Measurements from ENCODE around the gene CACNA1C. TPM values are rescaled to one million over a fixed set of nuclear protein-coding genes. Genes with fewer than 3 reads are reported as not detected.

CACNA1C gene
- total RNA-seq, 4 donors from 2014 or later = 2.9 to 5.3 (median 4.3) TPM

DNA sequence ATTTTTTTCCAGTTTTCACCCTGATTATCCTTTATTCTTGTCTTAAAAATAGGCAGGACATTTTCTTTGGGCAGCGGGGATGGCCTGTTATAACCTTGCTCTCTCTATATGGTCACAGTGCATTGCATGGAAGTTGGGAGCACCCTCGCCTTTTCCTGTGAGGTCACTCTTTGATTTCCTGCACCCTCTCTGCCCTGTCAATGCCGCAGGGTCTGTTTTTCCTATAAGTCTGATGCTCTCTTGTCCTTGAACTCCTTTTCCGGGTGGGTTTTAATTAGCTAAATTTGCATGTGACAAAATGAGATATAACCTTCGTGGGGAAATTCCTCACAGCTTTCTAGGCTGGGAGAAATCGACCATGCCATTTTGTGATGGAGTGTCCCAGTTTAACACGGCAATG lies 194.3 kb downstream of the CACNA1C start:
- TF ChIP-seq, protein P1, sequence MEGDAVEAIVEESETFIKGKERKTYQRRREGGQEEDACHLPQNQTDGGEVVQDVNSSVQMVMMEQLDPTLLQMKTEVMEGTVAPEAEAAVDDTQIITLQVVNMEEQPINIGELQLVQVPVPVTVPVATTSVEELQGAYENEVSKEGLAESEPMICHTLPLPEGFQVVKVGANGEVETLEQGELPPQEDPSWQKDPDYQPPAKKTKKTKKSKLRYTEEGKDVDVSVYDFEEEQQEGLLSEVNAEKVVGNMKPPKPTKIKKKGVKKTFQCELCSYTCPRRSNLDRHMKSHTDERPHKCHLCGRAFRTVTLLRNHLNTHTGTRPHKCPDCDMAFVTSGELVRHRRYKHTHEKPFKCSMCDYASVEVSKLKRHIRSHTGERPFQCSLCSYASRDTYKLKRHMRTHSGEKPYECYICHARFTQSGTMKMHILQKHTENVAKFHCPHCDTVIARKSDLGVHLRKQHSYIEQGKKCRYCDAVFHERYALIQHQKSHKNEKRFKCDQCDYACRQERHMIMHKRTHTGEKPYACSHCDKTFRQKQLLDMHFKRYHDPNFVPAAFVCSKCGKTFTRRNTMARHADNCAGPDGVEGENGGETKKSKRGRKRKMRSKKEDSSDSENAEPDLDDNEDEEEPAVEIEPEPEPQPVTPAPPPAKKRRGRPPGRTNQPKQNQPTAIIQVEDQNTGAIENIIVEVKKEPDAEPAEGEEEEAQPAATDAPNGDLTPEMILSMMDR (IDR thresholded peaks at IDR 0.05; ENCODE audit: low read depth) = no peak

DNA sequence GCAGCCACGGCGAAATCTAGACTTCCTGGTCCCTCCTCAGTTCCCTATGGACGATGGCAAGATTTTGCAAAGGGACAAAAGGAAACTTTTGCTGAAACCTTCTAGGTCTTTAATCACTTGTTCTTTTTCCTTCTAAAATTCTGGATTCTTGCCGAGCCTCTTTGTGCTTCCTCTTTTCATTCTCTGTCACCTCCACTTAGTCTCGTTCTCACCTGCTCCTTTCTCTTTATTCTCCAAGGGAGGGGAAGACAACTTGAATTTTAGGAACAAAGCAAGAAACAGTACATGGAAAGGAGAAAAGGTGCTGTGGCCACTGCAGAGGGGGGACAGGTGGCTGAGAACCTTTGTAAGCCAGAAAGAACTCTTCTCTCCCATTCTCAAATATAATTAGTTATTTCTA lies 194.8 kb downstream of the CACNA1C start:
- TF ChIP-seq, protein P1 (IDR thresholded peaks at IDR 0.05; ENCODE audit: low read depth) = no peak

DNA sequence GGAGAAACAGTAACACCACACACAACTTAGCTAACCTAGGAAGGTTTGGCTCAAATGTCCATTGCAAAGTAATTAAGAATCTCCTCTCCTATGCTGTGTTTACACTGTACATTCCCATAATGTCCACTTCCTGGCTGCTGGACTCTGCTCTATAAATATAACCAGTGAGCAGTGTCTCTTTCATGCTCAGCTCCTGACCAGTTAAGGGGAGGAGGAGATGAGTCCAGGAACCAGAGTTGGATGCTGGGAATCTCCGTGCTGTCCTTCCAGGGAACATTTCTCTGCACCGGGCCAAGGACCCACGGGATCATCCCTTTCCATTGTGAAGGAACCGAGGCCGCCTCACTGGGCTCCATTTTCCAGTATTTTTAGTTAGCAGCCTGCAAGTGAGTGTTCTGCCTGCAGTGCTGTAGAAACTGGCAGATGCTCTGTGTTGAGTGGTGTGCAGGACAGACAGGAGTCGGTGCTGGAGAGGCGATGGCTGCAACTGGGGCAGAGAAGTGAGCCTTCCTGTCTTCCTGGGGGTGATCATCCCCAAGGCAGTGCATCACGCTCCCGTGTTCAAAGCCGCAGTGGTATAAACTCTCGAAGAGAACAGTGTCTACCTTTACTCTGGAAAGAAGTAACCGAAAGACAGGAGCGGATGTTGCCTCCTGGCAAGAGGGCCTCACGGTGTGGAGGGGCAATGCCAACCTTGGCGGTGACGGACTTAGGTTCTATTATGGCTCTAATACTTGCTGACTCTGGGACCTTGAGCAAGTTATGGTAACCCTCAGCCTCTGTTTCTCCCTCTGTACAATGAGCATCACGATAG lies 195.5 kb downstream of the CACNA1C start:
- TF ChIP-seq, protein P1 (IDR thresholded peaks at IDR 0.05; ENCODE audit: low read depth) = no peak

DNA sequence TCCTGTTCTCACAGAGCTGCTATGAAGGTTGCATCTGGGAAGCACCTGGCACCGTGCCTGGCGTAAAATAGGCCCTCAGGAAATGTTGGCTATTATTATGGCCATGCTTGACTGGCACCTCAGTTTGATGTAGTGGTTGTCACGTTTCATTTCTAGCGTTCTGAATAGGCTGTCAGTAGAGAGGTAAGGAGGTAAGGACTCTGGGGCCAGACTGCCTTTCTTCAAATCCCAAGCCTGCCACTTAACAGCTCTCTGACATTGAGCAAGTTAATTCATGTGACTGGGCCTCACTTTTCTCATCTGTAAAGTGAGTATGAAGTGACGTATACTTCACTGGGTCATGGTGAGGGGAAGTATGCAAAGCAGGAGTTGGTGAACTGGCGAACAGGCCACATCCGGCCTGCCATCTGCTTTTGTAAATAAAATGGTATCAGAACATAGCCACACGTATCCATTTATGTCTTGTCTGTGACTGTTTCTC lies 196.2 kb downstream of the CACNA1C start:
- TF ChIP-seq, protein P1 (IDR thresholded peaks at IDR 0.05; ENCODE audit: low read depth) = no peak

DNA sequence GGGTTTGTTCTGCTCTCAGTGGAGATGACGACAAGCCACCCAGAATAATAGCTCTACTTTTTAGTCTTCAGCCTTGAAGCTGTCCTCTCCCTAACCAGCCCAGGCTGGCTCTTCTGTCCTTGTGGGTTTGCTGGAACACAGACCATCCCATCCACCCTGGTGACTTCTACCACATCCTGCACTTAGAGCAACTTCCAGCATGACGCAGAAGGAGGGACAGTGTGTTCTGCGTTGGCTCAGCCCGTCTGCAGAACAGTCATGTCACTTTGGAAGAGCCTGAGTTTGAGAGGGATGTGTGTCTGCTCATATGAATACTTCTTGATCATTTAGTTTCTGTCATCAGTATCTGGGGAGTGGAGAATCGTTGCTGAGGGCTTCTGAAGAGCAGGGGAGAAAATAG lies 198.0 kb downstream of the CACNA1C start:
- TF ChIP-seq, protein P1 (IDR thresholded peaks at IDR 0.05; ENCODE audit: low read depth) = no peak

DNA sequence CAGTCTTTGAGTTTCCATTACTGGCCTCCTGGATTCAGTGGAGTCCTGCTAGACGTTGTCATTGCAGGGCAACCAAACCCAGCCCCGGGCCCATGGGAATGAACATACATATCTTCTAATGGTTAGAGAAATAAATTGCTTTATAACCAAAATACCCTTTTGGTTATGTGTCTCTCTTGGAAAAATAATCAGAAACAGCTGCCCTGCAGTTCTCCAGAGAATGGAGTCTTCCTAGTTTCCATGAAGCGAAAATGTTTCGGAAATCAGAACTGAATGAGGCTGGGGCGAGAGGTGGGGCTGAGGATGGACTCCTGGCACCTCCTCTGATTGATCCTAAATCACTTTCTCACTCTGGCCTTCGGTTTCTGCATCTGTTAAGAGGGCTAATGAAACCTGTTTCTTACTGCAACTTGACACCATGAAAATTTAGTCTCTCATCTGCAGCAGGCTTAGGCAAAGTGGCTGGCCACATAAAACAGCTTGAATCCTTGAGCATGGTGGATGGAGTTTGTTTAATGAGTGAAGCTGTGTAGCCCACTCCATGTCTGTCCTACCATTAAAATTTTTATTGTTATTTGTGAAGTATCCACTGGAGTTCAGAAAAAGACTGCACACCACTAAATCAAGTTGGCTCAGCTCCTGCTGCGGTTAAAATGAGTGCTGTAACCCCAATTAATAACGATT lies 198.9 kb downstream of the CACNA1C start:
- TF ChIP-seq, protein P1 (IDR thresholded peaks at IDR 0.05; ENCODE audit: low read depth) = no peak

DNA sequence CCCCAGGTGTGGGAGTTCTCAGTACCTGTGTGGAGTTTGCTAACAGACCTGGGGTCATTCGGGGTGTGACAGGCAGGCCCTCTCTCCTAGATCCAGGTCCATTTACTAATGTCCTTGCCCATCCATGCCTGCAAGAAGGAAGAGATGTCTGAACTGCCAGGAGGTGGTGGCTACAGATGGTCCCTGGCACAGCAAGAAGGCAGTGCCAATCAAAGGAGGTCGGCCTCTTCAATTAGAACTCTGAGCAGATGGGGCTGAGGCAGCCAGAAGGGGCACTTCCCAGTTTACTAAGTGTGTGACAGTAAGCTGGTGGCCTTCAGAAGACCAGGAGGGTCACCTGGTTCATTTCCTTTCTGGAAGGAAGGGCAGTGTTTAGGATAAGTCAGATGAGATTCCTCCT lies 202.5 kb downstream of the CACNA1C start:
- TF ChIP-seq, protein P1 (IDR thresholded peaks at IDR 0.05; ENCODE audit: low read depth) = no peak
